Left colon (tissue), 2 donors: Measurements from ENCODE around the gene C9orf78. TPM values are rescaled to one million over a fixed set of nuclear protein-coding genes. Genes with fewer than 3 reads are reported as not detected.
A peak's percentile ranks its signal among the peaks of the same experiment; 100 is the strongest.
"Not testable (repeated sequence)": the region's sequence is repeated elsewhere in the genome, so short reads cannot be mapped to it uniquely, and the experiment has no call there.

Experiments
- ATAC-seq: fragments of 200-7000 bp; cut with Tn5 transposase; one replicate; pipeline ENCODE4 v1.9.1; 2020; ENCODE audit warnings: mild to moderate bottlenecking, moderate library complexity
- DNase-seq, 2 donors: peaks; one replicate each; pipeline ENCODE4 v3.0.0-alpha.2; 2020
- intact Hi-C, 2 donors: fragments of 100-400 bp; cut with DNase I in 1 of 2; cut with micrococcal nuclease in 1 of 2; formaldehyde crosslinking; loops; one replicate each; pipeline versions ENCODE4 v1.11.2 to v1.14.0; 2022; cut with DNase I, micrococcal nuclease
- total RNA-seq, 2 donors: library from RNA; stranded (reverse); fragmentation: NEBNext Ultra II Directional; extraction: Animal tissue kit (Norgen Biotek cat#: 25700); gene quantifications; one replicate each; pipeline ENCODE4 v1.2.1, GENCODE V29; 2021
- donor health status: DM: no; HTN: no; CAD: no.
- donor health status: DM: yes; HTN: yes; CAD: no.

The C9orf78 gene
- total RNA-seq, 2 donors from 2014 or later: 34.6 to 41.3 TPM

DNA sequence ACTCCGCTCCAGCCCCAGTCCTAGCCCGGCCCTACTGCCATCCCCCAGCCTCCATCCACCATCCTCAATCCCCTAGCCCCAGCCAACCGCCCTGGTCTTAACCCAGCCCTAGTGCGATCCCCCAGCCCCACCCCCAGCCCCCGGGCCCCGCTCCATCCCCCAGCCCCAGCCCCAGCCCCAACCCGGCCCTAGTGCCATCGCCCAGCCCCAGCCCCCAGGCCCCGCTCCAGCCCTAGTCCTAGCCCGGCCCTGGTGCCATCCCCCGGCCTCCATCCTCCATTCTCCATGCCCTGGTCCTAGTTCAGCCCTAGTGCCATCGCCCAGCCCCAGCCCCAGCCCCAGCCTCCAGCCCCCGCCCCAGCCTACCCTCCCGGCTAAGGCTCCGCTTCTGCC, 11.5 kb downstream of the C9orf78 start:
- intact Hi-C loops: no loop called here
- no peak for DNase-seq
- peak; percentile 51 for ATAC-seq

DNA sequence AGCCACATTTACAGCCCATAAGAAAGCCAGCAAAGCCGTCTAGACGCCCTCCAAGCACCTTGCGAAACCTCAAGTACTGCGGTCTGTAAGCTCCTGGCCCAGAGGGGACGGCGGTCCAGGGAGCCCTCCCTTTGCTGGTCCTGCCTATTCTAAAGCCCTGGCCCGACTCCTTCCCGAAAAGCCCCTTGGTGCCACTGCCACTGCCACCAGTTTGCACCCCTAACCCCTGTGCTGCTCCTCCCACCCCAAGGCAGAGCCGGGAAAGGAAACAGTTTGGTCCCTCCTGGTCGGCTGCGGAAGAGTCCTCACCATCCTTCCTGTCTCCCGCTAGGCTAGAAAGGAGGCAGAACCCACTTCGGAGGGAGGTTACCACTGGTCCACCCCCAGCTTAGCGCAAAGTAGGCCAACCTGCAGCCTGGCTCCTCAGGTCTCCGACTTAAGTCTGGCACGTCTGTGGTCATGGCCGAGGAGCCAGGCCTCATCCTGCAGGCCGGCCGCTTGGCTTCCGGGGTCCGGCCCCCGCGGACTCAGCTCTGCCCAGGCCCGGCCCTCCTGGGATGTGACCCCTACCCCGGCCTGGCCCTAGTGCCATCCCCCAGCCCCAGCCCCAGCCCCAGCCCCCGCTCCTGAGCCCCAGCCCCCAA, 12.1 kb downstream of the C9orf78 start:
- ATAC-seq: peak; percentile 45
- DNase-seq: peak in 1 of 2 donors; percentile 30
- intact Hi-C loops: no loop called here

DNA sequence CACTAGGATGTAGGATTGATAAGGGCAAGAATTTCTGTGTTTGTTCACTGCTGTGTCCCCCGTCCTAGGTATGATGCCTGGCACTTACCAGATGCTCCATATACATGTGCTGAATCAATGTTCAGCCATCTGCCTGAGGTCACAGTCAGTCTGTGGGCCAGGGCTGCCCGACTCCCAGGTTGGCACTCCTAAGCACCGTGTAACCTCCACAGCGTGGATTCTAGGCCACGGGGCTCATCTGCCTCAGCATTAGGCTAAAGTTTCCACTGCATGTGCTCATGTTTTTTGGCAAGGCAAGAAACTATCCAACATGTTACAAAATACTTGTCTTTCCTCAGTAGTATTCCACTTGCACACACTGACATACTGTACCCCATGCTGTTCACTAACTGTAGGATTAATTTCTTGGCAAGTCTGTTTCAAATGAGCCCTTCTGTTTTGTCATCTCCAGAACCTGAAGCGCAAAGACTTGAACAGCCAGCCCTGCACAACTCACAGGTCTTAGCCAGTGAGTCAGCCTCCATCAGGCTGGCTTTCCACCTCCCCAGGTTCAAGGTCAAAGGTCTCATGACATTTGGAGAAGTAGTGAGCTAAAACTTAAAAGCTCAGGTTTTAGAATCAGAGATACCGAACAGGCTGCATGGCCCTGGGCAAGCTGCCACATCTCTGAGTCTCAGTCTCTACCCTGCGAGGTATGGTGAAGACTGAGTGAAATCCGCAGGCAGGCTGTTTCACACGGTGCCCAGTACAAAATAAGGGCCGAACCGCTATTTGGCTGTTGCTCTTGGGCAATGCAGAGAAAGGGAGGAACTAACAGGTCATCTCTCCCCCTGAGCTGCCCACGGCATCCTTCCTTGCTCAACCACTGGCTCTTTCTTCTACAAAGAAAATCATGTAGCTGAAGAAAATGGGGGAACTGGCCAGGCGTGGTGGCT, 18.3 kb downstream of the C9orf78 start:
- ATAC-seq (no peak), DNase-seq (no peak)
- intact Hi-C loops: no loop called here

DNA sequence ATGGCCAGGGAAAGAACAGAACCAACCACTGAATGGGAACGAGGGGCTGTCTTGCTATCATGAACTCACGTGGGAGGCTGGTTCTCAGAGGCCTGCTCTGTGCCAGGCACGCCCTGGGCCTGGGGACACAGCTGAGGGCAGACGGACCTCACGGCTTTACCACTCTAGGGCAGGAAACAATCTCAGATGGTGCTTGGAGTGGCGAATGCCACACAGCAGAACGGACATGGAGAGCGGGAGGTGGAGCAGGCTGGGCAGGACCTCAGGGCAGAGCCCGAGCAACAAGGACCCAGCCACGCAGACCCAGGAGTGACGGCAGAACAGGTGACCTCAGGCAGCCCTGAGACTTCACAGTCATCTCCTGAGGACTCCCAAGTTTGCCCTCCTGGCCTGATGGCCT, 19.8 kb downstream of the C9orf78 start:
- ATAC-seq (no peak), DNase-seq (no peak)
- intact Hi-C loops: no loop called here

DNA sequence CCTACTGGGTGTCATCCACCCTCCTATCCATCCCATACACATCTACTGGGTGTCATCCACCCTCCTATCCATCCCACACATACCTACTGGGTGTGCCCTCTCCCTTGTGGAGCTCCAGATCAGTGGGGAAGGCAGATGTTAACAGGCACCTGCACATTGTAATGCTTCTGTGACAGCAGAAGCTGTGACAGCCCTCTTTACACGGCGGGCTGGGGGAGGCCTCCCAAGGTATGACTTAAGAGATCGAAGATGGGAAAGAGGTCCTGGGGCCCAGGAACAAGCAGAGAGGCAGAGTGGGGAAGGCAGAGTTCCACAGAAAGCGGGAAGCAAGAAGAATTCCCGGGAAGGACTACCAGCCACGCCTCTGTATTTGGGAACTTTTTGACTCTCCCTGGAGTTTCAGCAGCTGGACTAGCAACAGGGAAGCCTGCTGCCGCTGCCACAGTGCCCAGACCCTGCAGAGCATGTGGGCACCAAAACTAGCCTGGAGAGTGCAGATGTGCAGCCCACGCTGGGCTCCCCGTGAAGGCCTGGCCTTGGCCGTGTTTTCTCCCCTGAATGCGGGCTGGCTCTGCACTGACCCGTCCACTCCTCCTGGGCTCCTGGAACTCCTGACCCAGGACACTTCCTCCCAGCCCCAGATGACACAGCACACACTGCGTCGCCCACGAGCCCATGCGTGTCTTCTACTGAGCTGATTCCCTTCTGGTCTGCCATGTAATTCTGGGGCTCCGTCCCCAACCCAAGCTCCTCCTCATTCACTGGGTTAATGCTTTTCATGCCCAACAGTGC, 20.4 kb downstream of the C9orf78 start:
- no peak for ATAC-seq
- intact Hi-C loops: no loop called here
- DNase-seq: no peak

DNA sequence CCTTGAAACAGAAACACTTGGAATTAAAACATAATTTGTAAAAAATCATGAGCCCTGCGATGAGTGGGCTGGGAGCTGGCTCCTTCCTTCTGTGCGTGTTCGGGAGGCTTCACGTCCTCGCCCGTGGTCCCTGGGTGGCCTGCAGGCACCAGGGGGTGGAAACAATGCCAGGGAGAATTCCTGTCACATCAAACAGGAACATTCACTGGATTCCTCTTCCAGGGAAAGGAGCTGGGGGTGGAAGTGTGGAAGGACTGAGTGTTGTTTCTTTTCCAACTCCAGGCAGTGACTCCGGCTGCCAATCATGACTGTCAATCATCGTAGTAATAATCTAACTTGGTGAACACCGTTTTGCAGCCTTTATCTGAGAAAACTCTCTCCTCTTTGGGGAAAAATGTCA, 21.4 kb downstream of the C9orf78 start:
- ATAC-seq (no peak), DNase-seq (no peak)
- intact Hi-C loops: no loop called here

DNA sequence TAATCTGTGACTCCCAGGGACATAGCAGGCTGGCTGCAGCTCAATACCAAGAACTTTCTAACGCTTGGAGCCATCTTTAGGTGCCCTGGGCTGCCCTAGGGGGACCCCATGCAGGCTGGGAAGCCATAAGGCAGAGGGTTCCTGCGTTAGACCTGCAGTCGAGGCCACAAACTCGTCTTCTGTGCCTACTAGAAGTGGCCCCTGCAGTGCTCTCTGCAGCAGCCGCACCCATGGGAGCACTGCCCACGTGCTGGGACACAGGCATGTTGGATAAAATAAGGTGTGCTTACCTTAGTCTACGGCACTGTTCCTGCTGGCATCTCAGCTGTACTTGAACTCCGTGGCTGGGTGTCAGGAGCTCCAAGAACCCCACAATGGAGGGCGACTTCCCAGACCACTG, 22.7 kb downstream of the C9orf78 start:
- intact Hi-C loops: no loop called here
- peak in 1 of 2 donors; percentile 48 for DNase-seq
- peak; percentile 48 for ATAC-seq

DNA sequence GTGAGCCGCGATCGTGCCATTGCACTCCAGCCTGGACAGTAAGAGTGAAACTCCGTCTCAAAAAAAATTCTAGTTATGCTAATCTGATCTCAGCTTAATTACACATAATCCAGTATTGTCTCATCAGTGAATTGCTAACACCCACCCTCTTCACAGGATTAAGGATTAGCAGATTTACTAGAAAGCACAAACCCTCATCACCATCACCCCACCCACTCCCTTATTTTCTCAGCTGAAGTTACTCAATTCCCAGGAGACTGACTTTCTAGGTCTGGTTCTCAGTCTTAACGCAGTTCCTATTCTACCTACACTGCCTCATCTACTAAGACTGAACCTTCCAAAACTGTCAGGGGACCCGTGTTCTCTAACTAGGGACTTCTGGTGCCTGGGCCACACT, 23.1 kb downstream of the C9orf78 start:
- ATAC-seq (peak; percentile 19), DNase-seq (no peak)
- intact Hi-C loops: no loop called here

DNA sequence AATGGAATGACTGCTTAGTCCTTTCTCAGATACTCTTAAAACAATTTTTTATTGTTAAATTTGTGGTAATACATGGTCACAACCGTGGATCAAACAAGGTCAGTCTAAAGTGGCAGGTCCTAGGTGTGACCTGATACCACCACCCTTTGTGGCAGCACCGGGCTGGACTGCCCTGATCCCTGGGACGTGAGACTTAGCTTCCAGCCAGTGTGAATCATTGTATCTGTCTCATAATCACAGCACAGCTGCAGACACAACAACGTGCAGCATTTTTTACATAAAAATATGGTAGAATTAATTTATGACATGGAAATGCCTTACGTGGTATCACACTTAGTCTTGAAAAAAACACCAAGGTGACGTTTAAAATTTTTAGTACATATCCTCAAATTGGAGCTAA, 24.3 kb downstream of the C9orf78 start:
- no peak for DNase-seq

DNA sequence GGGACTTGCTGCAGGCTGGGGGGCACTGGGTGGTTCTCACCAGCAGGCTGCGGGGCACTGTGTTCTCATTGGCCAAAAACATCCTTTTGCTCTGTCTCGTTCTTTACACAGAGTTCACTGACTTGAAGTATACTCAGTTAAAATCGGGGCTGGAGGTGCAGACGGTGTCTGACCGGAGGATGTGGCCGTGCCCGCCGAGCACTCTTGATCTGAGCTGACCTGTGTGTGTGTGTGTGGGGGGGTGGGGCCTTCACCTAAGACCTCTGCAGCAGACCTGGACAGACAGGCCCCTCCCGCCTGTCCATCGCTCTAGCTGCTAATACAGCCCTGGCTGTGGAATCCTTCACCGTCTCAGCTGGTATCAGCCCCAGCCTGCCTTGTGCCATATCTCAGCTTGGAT, 25.0 kb downstream of the C9orf78 start:
- intact Hi-C loops: no loop called here
- ATAC-seq (no peak), DNase-seq (no peak)

More for the DNA sequence above, 24.3 kb downstream of the C9orf78 start:
- intact Hi-C loops: no loop called here
- ATAC-seq: peak; percentile 36

DNA sequence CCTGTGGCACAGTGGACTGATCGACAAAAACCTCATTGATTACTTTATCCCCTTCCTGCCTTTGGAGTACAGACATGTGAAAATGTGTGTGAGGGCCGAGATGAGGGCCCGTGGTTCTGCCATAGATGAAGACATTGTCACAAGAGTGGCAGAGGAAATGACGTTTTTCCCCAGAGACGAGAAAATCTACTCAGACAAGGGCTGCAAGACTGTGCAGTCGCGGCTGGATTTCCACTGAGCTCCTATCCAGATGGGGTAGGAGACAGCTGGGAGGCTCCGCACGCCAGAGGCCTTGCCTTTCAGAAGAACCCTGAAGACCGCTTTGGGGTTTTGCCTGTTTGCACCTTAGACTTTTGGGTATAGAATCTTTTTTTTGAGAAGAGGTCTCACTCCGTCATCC, 25.7 kb downstream of the C9orf78 start:
- intact Hi-C loops: no loop called here
- no peak for DNase-seq
- no peak for ATAC-seq

DNA sequence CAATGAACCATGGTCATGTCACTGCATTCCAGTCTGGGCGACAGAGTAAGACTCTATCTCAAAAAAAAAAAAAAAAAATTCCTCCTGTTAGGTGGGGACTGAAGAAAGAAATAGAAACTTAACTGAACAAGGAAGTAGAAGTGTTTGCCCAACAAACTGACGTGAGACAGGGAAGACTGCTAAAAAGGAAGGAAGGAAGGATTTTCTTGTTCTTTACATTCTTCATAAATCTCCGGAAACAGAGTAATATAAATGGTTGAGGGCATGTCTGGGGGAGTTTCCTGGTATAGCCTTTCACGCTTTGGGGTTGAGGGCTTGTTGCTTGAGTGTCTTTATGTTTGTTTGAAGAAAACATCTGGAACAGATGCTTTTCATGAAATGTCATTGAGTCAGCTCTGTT, 29.0 kb downstream of the C9orf78 start:
- intact Hi-C loops: no loop called here
- DNase-seq (no peak), ATAC-seq (peak; percentile 36)

DNA sequence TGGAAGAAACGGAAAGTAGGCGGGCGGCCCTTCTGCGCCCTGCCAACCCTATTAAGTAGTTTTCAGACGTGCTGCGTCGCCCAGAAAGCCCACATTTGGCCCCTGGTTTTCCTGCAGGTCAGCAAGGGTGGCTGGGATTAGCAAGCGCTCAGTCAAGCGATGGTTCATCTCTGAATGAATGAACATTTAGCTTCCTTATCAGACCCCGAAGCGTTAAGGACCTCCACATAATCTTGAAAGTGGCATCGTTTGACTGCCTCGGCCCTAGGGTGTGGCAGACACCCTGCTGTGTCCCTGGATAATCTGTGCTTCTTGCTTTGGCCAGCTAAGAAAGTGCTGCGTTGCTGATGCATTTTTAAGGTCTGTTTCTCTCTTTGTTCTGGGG, 31.4 kb downstream of the C9orf78 start:
- DNase-seq: no peak
- peak; percentile 31 for ATAC-seq
- intact Hi-C loops: no loop called here

DNA sequence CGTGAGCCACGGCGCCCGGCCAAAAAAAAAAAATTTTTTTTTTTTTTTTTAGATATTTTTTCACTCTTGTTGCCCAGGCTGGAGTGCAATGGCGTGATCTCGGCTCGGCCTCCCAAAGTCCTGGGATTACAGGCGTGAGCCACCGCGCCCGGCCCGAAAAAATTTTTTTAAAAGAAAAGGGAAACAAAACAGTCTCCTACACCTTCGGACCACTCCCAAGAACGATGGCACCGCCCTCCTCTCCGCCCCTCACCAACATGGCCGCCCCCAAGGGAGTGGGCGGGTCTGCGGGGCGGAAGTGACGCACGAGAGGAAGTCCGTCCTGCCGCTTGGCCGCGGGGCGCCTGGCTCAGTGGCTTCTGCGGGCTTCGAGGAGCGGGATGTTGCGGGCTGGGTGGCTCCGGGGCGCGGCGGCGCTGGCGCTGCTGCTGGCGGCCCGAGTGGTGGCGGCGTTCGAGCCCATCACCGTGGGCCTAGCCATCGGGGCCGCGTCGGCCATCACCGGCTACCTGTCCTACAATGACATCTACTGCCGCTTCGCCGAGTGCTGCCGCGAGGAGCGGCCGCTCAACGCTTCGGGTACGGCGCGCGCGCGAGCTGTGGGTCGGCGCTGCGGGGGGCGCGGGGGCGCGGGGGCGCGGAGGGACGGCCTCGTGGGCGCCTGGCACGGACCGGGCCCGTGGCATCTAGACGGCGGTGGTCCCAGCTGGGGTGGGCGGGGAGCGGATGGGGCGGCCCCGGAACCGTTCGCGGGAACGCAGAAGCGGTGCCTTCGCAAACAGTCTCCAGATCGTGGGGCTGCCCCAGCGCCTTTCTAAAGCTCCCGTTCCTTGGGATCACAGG, 32.0 kb downstream of the C9orf78 start, which contains the start of gene TOR1B:
Gene TOR1B (plus strand): TSS at position 352 of the 843 bp plus-strand sequence. CDS start 29 bp downstream, at position 381.
- ATAC-seq (peak; percentile 91), DNase-seq (peak; percentile 94 to 96)
- intact Hi-C loops: no loop called here

DNA sequence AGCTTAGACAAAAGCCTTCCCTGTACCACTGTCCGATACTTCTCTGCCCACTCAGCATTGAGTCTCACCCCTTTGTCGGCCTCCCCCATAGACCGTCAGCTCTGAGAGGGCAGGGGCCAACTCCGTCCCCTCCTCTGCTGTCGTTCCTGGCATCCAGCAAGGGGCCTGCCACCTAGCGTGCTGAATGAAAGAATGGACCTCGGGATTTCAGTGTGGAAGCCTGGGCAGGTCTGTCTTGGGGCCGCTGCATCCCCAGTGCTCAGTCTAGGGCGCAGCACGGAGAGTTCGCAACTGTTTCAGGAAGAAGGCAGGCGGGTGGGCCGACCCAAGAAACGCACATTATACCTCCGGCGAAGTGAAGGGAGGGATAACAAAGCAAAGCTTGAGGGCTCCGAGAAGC, 33.6 kb downstream of the C9orf78 start:
- intact Hi-C loops: no loop called here
- DNase-seq: no peak
- no peak for ATAC-seq

DNA sequence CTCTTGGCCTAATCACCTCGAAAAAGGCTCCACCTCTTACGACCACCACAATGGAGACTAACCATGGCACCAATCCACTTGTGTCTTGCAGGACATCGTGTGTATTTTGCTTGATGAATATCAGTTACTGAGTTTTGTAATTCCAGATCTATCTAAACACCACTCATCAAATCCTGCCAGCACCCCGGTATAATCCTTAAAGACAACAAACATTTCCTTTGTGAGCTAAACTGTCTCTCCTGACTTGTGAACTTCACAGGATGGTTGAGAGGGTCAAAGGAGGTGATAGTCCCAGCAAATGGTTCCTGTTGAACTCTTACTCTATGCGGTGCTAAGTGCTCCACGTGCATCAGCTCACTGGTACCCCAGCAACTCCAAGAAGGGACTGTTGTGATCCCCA, 36.1 kb downstream of the C9orf78 start:
- ATAC-seq (no peak), DNase-seq (no peak)
- intact Hi-C loops: no loop called here

DNA sequence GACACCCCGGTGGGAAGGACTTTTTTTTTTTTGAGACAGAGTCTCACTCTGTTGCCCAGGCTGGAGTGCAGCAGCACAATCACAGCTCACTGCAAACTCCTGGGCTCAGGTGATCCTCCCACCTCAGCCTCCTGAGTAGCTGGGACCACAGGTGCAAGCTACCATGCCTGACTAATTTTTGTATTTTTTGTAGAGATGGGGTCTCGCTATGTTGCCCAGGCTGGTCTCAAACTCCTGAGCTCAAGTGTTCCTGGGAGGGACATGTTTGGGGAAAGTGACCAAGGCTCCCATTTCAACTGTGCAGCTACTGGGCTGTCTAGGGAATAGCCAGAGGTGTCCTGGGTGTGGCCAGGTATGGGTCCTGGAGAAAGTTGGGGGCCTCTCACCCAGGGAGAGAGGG, 39.0 kb downstream of the C9orf78 start:
- ATAC-seq, intact Hi-C loops, DNase-seq: not testable (repeated sequence)

DNA sequence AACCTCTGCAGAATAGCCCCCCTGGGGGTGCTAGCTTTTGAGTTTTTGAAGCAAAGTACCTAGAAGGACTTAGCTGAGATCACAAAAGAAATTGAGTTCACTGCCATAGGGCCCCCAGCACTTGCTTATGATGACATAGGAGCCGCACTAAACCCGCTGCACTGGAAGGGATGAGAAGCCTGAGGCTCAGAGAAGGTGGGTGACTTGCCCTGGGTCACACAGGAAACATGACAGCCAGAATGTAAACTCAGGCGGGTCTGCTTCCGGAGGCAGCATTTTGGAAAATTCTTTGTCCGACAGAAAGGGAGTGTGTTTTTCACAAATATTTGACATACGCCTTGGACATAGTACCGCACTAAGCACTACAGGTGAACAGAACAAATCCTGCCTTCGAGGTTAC, 40.5 kb downstream of the C9orf78 start:
- intact Hi-C loops: no loop called here
- ATAC-seq: no peak
- no peak for DNase-seq
